Activated effector memory CD4-positive, alpha-beta T cell treated with Interleukin-2 at 50 U/mL for 16 hours (primary cell): Measurements from ENCODE around the gene LIN28B.
"Not testable (repeated sequence)": the region's sequence is repeated elsewhere in the genome, so short reads cannot be mapped to it uniquely, and the experiment has no call there.

Experiments
- DNase-seq: peaks from one replicate; pipeline ENCODE4 v3.0.0-alpha.2; 2020

The LIN28B gene, protein sequence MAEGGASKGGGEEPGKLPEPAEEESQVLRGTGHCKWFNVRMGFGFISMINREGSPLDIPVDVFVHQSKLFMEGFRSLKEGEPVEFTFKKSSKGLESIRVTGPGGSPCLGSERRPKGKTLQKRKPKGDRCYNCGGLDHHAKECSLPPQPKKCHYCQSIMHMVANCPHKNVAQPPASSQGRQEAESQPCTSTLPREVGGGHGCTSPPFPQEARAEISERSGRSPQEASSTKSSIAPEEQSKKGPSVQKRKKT

DNA sequence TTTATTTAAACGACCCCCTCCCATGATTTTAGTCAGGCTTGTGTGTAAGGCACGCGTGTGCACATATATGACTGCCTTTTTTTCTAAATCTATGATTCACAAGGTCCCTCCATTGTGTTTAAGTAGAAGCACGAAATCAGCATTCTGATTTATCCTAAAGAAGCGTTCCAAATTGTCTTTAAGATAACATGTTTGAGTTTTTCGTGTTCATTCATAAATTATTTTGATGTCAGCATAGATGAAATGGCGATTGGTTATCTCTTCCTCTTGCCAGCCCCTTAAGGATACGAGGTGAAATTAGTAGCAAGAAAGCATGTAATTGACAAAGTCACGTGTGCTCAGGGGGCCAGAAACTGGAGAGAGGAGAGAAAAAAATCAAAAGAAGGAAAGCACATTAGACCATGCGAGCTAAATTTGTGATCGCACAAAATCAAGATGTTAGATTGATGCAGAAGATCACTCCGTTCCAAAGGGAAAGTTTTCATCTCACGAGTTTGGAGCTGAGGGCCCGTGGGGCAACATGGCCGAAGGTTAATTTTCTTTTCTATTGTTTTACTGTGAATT lies at the start of gene LIN28B:
Gene LIN28B, plus strand, starts transcription at position 377 of the 564 bp plus-strand sequence. Its CDS starts 144 bp downstream, at position 521.
- no peak for DNase-seq

DNA sequence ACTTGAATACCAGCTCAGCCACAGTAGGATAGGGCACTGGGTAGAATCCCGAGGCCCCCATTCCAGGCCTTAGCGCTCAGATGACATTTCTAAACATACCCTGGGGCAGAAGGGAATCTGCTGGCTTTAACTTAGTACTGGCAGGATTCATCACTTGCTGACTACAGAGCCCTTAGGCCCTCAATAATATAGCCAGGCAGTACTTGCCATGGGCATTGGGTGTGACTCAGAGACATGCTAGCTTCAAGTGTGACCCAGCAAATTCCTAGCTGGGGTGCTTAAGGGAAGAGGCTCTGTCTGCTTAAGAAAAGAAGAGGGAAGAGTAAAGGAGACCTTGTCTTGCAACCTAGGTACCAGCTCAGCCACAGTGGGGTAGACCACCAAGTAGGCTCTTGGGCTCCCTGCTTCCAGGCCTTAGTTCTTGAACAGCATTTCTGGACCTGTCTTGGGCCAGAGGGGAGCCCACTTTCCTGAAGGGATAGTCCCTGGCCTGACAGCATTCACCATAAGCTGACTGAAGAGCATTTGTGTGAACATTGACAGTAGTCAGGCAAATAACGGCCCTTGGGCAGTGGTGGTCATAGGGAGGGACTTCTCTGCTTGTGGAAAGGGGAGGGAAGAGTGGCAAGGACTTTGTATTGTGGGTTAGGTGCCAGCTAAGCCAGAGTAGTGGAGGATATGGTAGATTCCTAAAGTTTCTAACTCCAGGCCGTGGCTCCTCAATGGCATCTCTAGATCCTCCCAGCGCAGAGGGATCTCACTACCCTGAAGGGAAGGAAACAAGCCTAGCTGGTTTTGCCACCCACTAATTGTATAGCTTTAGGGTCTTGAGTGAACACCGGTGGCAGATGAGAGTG lies 48.6 kb upstream of the LIN28B start:
- no peak for DNase-seq

DNA sequence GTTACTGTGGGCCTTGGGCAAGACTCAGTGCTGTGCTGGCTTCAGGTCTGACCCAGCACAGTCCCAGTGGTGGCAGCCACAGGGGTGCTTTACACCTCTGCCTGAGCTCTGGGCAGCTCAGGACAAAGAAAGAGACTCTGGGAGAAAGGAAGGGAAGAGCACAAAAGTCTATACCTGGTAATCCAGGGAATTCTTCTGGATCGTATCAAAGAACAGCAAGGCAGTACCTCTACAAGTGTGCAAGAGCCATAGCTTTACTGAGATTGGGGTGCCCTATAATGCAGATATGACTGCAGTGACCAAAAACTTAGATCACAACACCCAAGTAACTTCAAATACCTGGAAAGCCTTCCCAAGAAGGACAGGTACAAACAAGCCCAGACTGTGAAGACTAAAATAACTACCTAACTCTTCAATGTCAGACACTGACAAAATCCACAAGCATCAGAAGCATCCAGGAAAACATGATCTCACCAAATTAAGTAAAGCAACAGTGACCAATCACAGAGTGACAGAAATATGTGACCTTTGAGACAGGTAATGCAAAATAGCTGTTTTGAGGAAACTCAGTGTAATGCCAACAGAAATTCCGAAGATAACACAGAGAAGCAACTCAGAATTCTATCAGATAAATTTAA lies 47.9 kb upstream of the LIN28B start:
- DNase-seq, result no peak

DNA sequence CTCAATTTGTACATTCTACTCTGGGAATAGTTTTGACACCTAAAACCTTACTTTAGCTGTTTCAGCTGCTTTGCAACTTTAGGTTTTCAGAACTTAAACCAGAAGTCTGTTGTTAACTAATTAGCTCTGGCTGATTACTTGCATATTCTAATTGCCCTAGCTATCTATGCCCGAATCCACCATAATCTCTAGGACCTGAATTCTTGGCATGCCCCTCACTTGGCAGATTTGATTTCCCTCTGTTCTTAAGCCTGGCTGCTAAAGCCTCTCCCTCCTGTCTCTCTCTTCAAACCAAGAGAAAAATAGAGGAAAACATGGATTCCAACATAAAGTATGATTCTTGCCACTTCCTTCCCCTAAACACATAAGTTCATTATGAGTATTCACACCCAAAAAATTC lies 35.0 kb upstream of the LIN28B start:
- DNase-seq, result no peak

DNA sequence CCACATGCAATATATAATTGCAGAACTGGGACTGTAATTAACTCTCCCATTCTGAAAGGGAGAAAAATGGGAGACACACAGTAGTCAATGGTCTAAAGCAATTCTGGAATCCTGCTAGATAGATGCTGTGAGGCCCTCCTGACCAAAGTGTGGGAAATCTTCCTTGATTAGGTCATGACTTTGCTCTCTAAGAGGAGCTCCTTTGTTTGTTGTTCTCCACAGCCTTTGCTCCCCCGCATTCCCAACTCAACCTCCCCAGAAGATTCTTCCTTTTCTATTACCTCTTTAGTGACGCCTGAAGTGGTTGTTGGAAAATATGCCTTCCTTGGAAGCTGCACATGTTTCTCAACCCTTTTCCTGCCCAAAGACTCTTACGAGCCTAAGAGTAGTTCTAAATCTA lies 28.8 kb upstream of the LIN28B start:
- no peak for DNase-seq

DNA sequence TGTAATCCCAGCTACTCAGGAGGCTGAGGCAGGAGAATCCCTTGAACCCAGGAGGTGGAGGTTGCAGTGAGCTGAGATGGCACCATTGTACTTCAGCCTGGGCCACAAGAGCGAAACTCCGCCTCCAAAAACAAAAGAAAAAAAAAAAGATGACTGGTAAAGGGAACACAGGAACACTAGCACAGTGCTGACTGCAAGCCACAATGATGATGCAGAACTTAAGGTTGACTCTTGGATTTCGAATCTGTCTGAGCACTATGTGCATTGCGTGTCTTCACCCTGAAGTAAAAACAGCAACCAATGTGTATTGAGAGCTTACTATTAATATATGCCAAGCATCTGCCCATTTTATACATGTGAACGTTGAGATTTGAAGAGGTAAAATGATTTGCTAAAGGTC lies 27.6 kb upstream of the LIN28B start:
- DNase-seq, result no peak

DNA sequence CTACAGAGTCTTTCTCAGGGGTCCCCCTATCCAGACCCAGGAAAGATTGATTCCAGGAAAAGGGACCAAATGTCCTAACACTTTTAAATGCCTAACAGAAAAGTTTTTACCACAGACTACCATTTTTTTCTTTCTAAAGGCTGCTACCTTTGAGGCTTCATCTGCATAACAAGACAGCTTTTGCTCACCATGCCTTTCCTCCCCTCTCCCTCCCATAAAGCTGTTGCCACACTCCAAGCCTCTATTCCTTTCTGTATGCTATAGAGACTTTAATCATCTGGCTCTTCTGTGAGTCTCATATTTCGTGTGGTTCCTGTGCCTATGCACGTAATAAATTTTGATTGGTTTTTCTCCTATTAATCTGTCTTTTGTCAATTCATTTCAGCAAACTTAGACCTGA lies 26.0 kb upstream of the LIN28B start:
- DNase-seq, result no peak

DNA sequence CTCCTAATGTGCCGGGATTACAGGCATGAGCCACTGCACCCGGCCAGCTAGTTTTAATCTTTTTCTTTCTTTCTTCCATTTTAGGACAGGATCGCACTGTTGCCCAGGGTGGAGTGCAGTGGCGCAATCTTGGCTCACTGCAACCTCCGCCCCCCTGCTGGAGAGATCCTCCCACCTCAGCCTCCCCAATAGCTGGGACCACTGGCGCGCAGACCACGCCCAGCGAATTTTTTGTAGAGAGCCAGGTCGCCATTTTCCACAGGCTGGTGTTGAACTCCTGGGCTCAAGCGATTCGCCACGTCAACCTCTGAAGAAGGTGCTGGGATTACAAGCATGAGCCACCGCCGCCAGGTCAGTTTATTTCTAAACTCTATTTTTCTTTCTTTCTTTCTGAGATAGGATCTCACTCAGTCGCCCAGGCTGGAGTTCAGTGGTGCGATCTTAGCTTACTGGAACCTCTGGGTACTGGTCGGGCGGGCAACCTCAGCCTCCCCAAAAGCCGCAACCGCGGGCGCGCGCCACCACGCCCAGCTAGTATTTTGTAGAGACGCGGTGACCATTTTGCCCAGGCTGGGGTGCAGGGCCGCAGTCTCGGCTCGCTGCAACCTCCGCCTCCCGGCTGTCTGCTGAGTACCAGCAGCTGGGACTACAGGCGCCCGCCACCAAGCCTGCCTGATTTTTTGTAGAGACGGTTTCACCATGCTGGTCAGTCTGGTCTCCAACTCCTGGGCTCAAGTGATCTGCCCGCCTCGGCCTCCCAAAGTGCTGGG lies 20.0 kb upstream of the LIN28B start:
- DNase-seq, result no peak

DNA sequence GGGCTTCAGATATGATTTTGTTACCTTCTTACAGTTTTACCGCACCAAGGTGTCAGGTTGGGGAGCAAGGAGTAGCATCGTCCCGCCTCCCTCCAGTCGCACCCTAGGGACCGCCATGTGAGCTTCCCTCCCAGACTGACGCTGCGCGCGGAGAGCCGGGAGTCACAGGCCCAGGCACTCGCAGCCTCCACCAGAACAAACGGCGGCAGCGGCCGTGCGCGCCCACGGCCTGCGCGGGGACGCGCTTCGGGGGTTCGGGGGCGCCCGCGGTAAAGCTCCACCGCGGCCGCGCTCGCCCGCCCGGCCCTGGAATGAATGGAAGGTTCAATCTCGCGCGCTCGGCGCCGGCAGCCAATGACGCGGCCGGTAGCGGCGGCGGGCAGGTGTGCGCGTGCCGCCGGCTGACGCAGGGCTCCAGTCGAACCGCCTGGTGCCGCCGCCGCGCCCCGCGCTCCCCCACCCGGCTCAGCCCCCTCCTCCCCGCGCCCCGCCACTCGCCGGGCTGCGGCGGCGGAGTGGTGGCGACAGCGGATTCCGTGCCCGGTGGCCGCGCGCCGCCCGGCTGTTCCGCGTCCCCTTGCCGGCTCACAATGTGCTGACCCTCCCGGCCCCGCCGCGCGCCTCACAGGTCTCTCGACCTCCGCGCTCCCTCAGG lies 16.5 kb upstream of the LIN28B start:
- no peak for DNase-seq

DNA sequence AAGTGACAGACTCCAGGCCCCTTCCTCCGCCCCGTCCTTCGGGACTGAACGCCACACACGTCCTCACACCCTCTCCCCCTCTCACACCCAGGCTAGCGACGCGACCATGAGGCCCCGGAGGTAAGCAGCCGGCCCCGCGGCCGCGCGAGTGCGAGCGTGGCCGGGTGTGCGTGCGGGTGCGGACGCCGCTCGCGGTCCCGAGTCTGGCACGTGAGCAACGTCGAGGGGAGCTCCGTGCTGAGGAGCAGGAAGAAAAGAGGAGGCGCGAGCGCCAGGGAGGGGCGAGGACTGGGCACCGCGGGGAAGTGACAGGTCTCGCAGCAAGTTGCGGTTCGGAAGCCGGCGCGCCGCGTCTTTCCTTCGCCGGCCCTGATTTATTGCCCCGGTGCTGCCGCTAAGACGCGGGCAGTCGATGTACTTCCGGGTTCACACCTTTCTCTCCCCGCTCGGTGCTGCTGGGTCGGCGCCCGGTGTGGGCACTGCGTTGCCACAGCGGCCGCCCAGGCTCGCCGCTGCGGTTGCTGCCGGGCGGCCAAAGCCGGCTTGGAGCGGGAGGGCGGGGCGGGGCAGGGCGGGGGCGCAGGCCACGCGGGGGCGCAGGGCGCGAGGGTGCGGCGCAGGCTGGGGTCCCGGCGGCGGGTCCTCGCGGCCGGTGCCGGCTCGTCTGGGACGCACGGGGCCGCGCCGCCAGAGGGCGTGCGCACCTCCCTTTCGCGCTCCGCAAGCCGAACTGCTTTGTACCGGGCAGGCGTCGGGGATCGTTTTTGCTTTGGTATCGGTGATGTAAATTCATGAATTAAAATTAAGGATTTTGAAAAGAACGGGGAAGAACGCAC lies 15.8 kb upstream of the LIN28B start:
- no peak for DNase-seq

DNA sequence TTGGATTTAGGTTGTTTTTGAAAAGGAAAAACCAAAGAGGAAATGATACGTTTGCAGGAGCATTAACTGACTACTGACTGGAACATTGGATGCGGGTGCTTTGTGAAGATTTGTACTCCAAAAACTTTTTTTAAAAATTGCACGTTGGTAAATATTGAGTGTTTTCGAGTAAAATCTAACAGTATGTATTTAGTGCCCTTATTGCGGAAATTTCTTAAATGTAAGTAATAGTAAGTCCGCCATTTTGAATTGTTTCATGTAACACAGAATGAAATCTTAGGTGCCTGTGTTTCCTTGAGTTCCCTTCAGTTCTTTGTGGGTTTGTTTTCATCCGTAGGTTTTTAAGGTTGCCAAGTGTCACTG lies 15.2 kb upstream of the LIN28B start:
- no peak for DNase-seq

DNA sequence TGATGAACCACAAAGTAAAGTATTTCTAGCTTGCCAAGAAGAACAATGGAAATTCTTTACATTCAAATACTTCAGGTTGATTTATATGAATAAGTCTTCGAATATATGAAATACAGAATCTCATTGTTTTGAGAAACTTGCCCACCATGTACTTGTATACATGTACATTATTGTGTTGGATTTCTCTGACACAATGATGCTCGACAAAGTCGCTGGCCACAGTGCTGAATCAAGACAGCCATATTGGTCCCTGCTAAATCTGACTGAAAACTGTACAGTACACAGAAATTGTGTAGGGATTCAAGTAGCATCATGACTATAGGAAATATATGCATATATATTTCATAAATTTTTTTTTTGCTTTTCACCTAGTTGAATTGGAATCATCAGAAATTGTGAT lies 13.1 kb upstream of the LIN28B start:
- DNase-seq, result no peak

DNA sequence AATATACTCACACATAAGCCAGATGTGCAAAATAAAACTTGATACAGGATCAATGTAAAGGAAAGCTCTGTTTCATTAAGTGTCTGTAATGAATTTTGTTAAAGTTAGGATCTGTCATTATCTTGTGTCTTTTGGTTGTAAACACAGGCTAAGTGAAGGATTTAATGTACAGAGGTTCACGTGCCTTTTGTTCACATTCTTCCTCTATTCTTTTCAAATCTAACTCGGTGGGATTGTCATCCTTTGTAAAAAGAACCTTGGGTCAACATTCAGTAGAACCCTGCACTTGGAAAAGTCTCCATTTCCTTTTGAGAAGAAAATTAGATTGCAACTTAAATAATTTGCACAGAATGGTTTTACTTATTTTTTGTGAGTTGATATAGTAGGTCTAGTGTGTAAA lies 7.7 kb upstream of the LIN28B start:
- DNase-seq, result no peak

DNA sequence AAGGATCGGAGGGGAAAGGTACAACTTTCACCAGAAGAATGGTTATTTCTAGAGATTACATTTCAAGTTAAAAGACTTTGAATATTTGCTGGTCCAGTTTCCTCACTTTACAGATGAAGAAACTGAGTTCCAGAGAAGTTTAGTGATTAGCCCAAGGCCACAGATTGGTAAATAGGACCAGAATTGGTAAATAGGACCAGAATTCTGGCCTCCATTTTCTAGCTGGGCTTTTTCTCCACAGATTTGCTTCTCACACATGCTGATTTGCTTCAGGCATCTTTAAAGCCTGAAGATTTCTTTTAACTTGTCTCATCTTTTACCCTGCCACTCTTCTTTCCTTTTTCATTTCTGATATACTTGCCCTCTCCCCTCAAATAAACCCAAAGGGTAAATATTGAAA lies 5.2 kb upstream of the LIN28B start:
- no peak for DNase-seq

DNA sequence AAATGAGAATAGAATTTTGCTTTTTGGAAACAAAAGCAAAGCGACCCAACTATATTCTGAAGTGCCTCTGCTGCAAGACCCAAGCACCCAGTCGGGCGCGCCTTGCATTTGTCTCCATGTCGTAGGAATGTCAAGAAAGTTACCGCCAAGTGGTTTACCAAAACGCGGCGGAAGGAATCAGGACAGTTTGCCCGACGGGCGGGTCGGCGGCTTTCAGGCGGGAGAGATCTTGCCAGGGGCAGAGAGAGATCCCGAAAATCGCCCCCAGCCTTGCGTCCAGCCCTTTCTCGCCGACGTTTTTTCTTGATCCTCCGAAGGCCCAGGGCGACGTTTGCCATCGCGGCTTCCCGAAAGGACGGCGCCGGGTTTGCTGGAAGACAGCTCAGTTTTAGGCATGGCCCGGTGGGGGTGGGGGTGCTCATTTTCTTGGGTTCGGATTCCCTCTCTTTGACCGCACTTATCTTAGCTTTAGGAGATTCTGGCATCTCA lies 4.0 kb upstream of the LIN28B start:
- no peak for DNase-seq

DNA sequence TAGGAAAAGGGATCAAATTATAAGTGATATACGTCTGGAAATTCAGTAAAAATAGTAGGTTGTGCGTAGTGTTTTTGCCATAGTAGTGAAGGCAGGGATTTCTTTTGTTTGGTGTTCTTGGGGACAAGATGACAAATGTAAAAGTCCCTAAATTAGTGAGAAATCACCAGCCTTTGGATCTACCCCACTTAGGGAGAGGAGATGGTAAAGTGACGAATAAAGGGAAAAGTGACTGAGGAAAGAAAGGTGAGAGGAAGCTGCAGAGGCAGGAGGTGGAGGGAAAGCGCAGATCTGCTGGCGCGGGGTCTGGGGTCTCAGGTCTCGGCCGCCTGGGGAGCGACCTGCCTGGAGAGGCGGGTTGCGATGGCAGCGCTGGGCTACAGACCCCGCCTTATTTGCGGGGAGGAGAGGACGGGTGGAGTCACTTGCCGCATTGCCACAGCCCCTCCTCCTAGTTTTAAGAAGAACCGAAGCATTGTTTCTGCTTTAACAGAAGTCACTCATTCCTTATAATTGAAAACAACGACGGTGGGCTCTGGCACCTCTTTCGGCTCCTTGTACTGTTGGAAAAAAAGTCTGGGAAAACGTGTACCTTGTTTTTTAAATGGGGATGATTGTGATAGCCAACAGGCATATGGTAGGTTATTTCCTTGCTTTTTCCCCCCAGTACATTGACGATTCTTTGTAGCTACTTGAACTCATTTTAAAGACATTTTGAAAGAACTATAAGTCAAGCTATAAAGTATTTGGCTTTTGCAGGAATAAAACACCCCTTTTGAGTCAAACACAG lies 3.3 kb upstream of the LIN28B start:
- DNase-seq, result not testable (repeated sequence)

DNA sequence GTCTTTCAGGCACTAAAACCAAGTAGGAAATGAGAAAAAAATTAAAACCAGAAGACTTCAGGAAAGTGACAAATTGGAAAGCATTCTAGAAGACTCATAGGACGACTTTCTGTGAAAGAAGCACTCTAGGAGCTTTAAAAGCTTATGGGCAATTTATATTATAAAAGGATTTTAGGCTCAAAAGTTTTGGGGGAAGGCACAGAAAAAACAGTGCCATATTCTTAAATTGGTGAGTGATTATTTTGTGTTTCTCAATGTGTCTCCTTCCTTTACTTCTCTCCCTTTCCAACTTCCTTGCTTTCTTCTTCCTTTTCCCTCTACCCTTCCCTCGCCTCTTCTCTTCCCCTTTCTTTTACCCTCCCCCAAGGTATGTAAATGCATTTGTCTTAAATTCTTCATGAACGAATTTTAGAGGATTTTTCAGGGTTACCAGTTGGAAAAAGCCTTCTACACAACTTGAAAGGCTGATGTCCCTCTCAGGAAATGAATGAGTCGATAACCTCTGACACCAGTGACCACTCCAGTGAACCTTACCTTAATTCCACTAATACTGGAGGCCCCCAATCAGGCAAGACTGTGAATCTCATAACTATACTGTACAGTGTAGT lies 2.6 kb upstream of the LIN28B start:
- no peak for DNase-seq

DNA sequence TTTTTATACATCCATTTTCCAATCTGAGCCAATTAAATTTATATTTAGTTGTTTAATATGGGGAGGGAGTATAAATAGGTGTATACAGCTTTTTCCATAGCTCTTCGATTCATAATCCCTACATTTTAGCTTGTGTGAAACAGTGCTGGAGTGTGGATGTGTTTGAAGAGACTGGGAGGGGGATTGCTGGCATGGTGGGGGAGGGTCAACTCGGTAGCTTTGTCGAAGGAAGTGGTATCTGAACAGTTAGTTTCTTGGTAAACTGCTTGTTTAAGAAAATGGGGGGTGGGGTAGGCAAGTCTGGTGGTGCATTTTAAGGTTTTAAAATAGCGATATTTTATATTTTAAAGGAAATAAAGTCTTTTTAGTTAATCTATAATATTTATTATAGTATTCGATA lies 1.4 kb upstream of the LIN28B start:
- DNase-seq, result no peak

DNA sequence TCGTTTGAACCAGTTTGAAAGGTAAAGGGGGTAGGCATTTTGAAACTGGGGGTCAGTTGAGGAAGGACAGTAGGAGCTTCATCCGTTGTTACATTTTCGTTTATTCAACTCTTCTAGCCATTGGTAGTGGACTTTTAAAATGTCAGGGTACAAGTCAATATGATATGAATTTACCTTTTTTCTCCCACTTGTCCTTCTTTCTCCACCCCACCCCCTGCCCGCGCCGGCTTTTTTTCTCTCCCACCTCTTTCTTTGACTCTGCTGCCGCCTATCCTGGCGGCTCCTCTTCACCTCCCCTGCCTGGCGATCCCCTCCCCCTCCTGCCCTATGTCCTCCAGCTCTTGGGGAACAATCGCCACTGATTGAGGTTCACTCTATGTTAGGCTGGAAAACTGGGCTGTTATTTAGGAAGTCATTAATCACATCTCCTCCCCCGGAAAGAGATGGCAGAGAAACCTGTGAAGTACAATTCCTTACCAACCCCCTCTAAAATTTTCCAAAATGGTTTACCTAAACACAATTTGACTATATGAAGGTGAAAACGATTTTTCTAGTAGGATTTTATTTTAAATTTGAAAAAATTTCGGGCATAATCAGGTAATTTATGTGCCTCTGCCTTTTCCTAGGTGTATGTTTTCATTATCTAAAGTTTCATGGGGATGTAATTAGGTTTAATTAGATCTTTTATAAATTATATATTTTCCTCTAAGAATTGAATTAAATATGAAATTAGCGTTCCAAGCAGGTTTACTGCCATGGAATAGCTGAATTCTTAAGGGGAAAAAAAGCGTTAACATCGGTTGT lies 778 bp upstream of the LIN28B start:
- DNase-seq, result no peak
